MM.1S (cell line): ENCODE results near the gene CASP10.

Experiments used
- CTCF ChIP-seq: fragments of 300-600 bp; sonication (generic); IDR thresholded peaks from 2 replicates; pipeline ENCODE4 v1.5.1; 2016; ENCODE audit warnings: antibody characterized with exemption, low read length, mixed read lengths
- EZH2 ChIP-seq: fragments of 300-600 bp; sonication (generic); optimal IDR thresholded peaks from 2 replicates; pipeline ENCODE3; 2017; ENCODE audit warnings: low read depth, mild to moderate bottlenecking, antibody characterized with exemption, low read length, mixed read lengths

GRCh38 chr2:201152999-201153815 is 29.7 kb upstream of the CASP10 start:
- TF ChIP-seq CTCF, result no peak
- no peak for TF ChIP-seq EZH2
